ENCODE results near the gene GRHL1.

GRHL1 gene

GRCh38 chr2:10036095-10036884, 84.8 kb downstream of the GRHL1 start:
- H3K4me3 ChIP-seq (replicated peaks; ENCODE audit: low read depth, low read length), result no peak overlapping the region
- TF ChIP-seq CTCF (IDR thresholded peaks at IDR 0.05; ENCODE audit: low read length, missing control alignments), result peak; percentile 53
- peak; percentile 74 for DNase-seq (ENCODE audit: low read depth)

- DNase-seq (ENCODE audit: low read depth), result no peak
Measured at GRCh38 chr2:10038123-10038522, 86.6 kb downstream of the GRHL1 start.

GRCh38 chr2:10038716-10039115, 87.2 kb downstream of the GRHL1 start:
- DNase-seq (ENCODE audit: low read depth), result no peak
- TF ChIP-seq CTCF (IDR thresholded peaks at IDR 0.05; ENCODE audit: low read length, missing control alignments), result no peak
- H3K4me3 ChIP-seq (replicated peaks; ENCODE audit: low read depth, low read length), result no peak overlapping the region

More at GRCh38 chr2:10038123-10038522, 86.6 kb downstream of the GRHL1 start:
- TF ChIP-seq CTCF (IDR thresholded peaks at IDR 0.05; ENCODE audit: low read length, missing control alignments), result no peak
- H3K4me3 ChIP-seq (replicated peaks; ENCODE audit: low read depth, low read length), result no peak overlapping the region

- DNase-seq (ENCODE audit: low read depth), result no peak
- H3K4me3 ChIP-seq (replicated peaks; ENCODE audit: low read depth, low read length), result no peak overlapping the region
Measured at GRCh38 chr2:10039658-10040410, 88.3 kb downstream of the GRHL1 start.

GRCh38 chr2:10041711-10042110, 90.2 kb downstream of the GRHL1 start:
- H3K4me3 ChIP-seq (replicated peaks; ENCODE audit: low read depth, low read length), result no peak overlapping the region
- no peak for DNase-seq (ENCODE audit: low read depth)
- no peak for TF ChIP-seq CTCF (IDR thresholded peaks at IDR 0.05; ENCODE audit: low read length, missing control alignments)

More at GRCh38 chr2:10039658-10040410, 88.3 kb downstream of the GRHL1 start:
- no peak for TF ChIP-seq CTCF (IDR thresholded peaks at IDR 0.05; ENCODE audit: low read length, missing control alignments)

GRCh38 chr2:10042301-10043161, 91.0 kb downstream of the GRHL1 start:
- no peak for TF ChIP-seq CTCF (IDR thresholded peaks at IDR 0.05; ENCODE audit: low read length, missing control alignments)
- peak overlapping the region; percentile 56 for H3K4me3 ChIP-seq (replicated peaks; ENCODE audit: low read depth, low read length)
- DNase-seq (ENCODE audit: low read depth), result peak; percentile 81

Measured in fibroblast of pulmonary artery (primary cell).